Muscle of arm (tissue), 14 donors: Measurements from ENCODE around the gene CDADC1. TPM values are rescaled to one million over a fixed set of nuclear protein-coding genes. Genes with fewer than 3 reads are reported as not detected.

Source experiments
- DNase-seq: peaks from one replicate; pipeline ENCODE4 v3.0.0-alpha.2; 2013
- long read RNA-seq, 11 donors: transcript quantifications; one replicate each; lab custom pipeline, GENCODE V29; 2026
- polyA plus RNA-seq, 12 donors: library from polyadenylated mRNA; unstranded; fragments of 120-200 nt; gene quantifications; one replicate each; pipeline ENCODE4 v1.2.1, GENCODE V29; 2013; ENCODE audit not compliant: insufficient read length in 12 of 12

Gene CDADC1
- 10 to 100 TPM in 3 of 12 donors, 1 to 10 TPM in 8, not detected in 1; 8.0 to 25.9 (median 9.5) TPM for polyA plus RNA-seq
- long read RNA-seq, donor 1, partial matches to known transcripts: 0 of 2 reads
- long read RNA-seq, donor 1, other reads (novel, unspliced or antisense): 0 of 2 reads
- long read RNA-seq, donor 2: 0 reads
- long read RNA-seq, donor 3: 0 reads
- long read RNA-seq, donor 4, partial matches to known transcripts: 0 of 1 reads
- long read RNA-seq, donor 4, other reads (novel, unspliced or antisense): 0 of 1 reads
- long read RNA-seq, donor 5, partial matches to known transcripts: 0 of 1 reads
- long read RNA-seq, donor 5, other reads (novel, unspliced or antisense): 0 of 1 reads
- long read RNA-seq, donor 6: 0 reads
- long read RNA-seq, donor 7: 0 reads
- long read RNA-seq, donor 8, partial matches to known transcripts: 10 of 12 reads
- long read RNA-seq, donor 8, other reads (novel, unspliced or antisense): 0 of 12 reads
- long read RNA-seq, donor 9, partial matches to known transcripts: 0 of 1 reads
- long read RNA-seq, donor 9, other reads (novel, unspliced or antisense): 0 of 1 reads
- long read RNA-seq, donor 10, partial matches to known transcripts: 0 of 3 reads
- long read RNA-seq, donor 10, other reads (novel, unspliced or antisense): 0 of 3 reads
- long read RNA-seq, donor 11, partial matches to known transcripts: 5 of 7 reads
- long read RNA-seq, donor 11, other reads (novel, unspliced or antisense): 0 of 7 reads

- peak; percentile 97 for DNase-seq
Observed at GRCh38 chr13:49247643-49248621, at the start of gene CDADC1. Gene CDADC1, plus strand, starts transcription at chr13:49247925. Its CDS starts 113 bp downstream, at chr13:49248038.

- no peak for DNase-seq
Observed at GRCh38 chr13:49206641-49207040, 41.1 kb upstream of the CDADC1 start.

GRCh38 chr13:49208619-49209018 lies 39.1 kb upstream of the CDADC1 start:
- no peak for DNase-seq

- no peak for DNase-seq
Observed at GRCh38 chr13:49210114-49210513, 37.6 kb upstream of the CDADC1 start.

GRCh38 chr13:49210669-49211068 lies 37.1 kb upstream of the CDADC1 start:
- no peak for DNase-seq

GRCh38 chr13:49213539-49213938 lies 34.2 kb upstream of the CDADC1 start:
- DNase-seq: no peak

GRCh38 chr13:49213997-49214916 lies 33.5 kb upstream of the CDADC1 start:
- DNase-seq: no peak

GRCh38 chr13:49214917-49215376 lies 32.8 kb upstream of the CDADC1 start:
- DNase-seq: no peak

GRCh38 chr13:49216334-49216733 lies 31.4 kb upstream of the CDADC1 start:
- DNase-seq: no peak

- no peak for DNase-seq
Observed at GRCh38 chr13:49217962-49218492, 29.7 kb upstream of the CDADC1 start.

- DNase-seq: no peak
Observed at GRCh38 chr13:49218493-49219051, 29.2 kb upstream of the CDADC1 start.

- no peak for DNase-seq
Observed at GRCh38 chr13:49219647-49220035, 28.1 kb upstream of the CDADC1 start.

- no peak for DNase-seq
Observed at GRCh38 chr13:49220036-49220855, 27.5 kb upstream of the CDADC1 start, which contains the start of gene MLNR. Gene MLNR, plus strand, starts transcription at chr13:49220338. Its CDS starts 0 bp downstream, at chr13:49220338.

GRCh38 chr13:49220856-49221589 lies 26.7 kb upstream of the CDADC1 start:
- no peak for DNase-seq

- DNase-seq: no peak
Observed at GRCh38 chr13:49221590-49221965, 26.1 kb upstream of the CDADC1 start.

GRCh38 chr13:49225223-49226042 lies 22.3 kb upstream of the CDADC1 start:
- DNase-seq: no peak

- DNase-seq: no peak
Observed at GRCh38 chr13:49226613-49227012, 21.1 kb upstream of the CDADC1 start.
